Astrocyte of the cerebellum (primary cell): Measurements from ENCODE around the gene DLG2.

Experiments
- DNase-seq: peaks from one replicate; pipeline ENCODE4 v3.0.0-alpha.2; 2011; ENCODE audit warnings: low read depth
- H3K4me3 ChIP-seq: 2 replicates; pipeline ENCODE4 v1.5.1; 2011; ENCODE audit warnings: mild to moderate bottlenecking, low read depth, low read length, moderate library complexity
- CTCF ChIP-seq: IDR thresholded peaks from 2 replicates; pipeline ENCODE4 v1.5.1; 2012; ENCODE audit warnings: low read length, low read depth, moderate library complexity, mild to moderate bottlenecking; ENCODE audit errors: missing control alignments
- in situ Hi-C: cut with HindIII; loops from 2 replicates; pipeline ENCODE4 v1.10.0; 2017; ENCODE audit warnings: low sequenced_read_pairs

Gene DLG2

GRCh38 chr11:84355911-84356310, 1271.2 kb downstream of the DLG2 start:
- no peak overlapping the region for H3K4me3 ChIP-seq
- no peak for DNase-seq
- no peak for TF ChIP-seq CTCF
- in situ Hi-C loops: no loop called here

GRCh38 chr11:84345597-84345996, 1281.5 kb downstream of the DLG2 start:
- DNase-seq: no peak
- no peak for TF ChIP-seq CTCF
- H3K4me3 ChIP-seq: no peak overlapping the region
- in situ Hi-C loops: no loop called here

- no peak for TF ChIP-seq CTCF
- no peak for DNase-seq
- no peak overlapping the region for H3K4me3 ChIP-seq
- in situ Hi-C loops: no loop called here
These were observed 1282.1 kb downstream of the DLG2 start for GRCh38 chr11:84345027-84345426.

- in situ Hi-C loops: no loop called here
- no peak overlapping the region for H3K4me3 ChIP-seq
- TF ChIP-seq CTCF: no peak
- DNase-seq: no peak
These were observed 1287.3 kb downstream of the DLG2 start for GRCh38 chr11:84339796-84340195.

GRCh38 chr11:84333221-84333620, 1293.9 kb downstream of the DLG2 start:
- in situ Hi-C loops: no loop called here
- no peak overlapping the region for H3K4me3 ChIP-seq
- no peak for TF ChIP-seq CTCF
- DNase-seq: no peak

GRCh38 chr11:84322211-84322610, 1304.9 kb downstream of the DLG2 start:
- in situ Hi-C loops: no loop called here
- DNase-seq: no peak
- TF ChIP-seq CTCF: no peak
- H3K4me3 ChIP-seq: no peak overlapping the region

GRCh38 chr11:84319863-84320262, 1307.3 kb downstream of the DLG2 start:
- TF ChIP-seq CTCF: no peak
- in situ Hi-C loops: no loop called here
- no peak overlapping the region for H3K4me3 ChIP-seq
- DNase-seq: no peak
